IPS DF 4.7 (cell line): ENCODE results near the gene TYW1.
"Not testable (repeated sequence)": the region's sequence is repeated elsewhere in the genome, so short reads cannot be mapped to it uniquely, and the experiment has no call there.

Source experiments
- DNase-seq: peaks from one replicate; pipeline ENCODE4 v3.0.0-alpha.2; 2013; ENCODE audit warnings: low spot score; ENCODE audit errors: extremely low read depth

The TYW1 gene

DNA sequence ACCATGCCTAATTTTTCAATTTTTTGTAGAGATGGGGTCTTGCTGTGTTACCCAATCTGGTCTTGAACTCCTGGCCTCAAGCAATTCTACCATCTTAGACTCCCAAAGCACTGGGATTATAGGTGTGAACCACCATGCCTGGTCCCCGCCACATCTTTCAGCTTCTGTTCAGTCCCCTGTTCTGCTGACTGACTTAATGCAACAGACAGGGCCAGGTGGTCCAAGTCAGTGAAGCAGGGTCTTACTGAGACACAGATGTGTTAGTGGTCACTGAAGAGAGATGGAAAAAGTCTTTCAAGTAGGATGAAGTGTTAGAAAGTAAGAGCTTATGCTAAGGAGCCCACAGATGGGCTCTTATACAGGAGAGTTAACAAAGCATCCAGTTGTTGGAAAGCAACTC lies 246.2 kb downstream of the TYW1 start:
- DNase-seq: not testable (repeated sequence)

DNA sequence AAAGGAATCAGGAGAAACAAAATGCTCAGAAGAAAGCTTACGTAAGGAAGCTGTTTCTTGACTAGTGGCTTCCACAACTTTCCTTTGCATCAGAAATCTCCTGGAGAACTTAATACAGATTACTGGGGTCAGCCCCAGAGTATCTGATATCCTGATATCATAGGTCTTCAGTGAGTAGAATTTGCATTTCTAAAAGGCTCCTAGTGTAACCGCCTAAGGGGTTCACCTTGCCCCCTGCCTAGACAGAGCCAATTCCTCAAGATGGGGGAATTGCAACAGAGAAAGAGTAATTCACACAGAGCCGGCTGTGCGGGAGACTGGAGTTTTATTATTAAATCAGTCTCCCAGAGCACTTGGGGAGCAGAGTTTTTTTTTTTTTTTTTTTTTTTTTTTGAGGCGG lies 251.7 kb downstream of the TYW1 start:
- not testable (repeated sequence) for DNase-seq

GRCh38 chr7:67251986-67252558 lies 255.4 kb downstream of the TYW1 start:
- DNase-seq: no peak

DNA sequence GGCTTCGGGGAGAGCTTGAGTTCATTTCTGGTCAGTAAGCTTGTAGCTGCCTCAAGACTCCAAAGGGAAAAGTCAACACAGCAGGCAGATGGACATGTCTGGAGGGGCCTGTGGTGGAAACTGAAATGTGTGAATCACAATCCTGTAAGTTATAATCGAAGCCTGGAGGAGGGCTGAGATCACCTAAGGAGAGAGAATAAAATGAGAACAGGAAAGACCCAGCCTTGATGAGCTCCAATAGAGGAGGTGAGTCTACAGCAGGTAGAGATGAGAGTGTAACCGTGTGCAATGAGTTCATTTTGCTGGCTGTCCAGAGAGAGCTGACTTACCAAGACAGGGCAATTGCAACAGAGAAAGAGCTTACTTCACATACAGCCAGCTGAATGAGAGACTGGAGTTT lies 258.4 kb downstream of the TYW1 start:
- DNase-seq: not testable (repeated sequence)

GRCh38 chr7:67257779-67258178 lies 261.1 kb downstream of the TYW1 start:
- not testable (repeated sequence) for DNase-seq

GRCh38 chr7:67259363-67259762 lies 262.7 kb downstream of the TYW1 start:
- not testable (repeated sequence) for DNase-seq

GRCh38 chr7:67260166-67260586 lies 263.5 kb downstream of the TYW1 start:
- DNase-seq: not testable (repeated sequence)

- not testable (repeated sequence) for DNase-seq
Observed at GRCh38 chr7:67264000-67264399, 267.4 kb downstream of the TYW1 start.

GRCh38 chr7:67266070-67266469 lies 269.4 kb downstream of the TYW1 start:
- DNase-seq: not testable (repeated sequence)

DNA sequence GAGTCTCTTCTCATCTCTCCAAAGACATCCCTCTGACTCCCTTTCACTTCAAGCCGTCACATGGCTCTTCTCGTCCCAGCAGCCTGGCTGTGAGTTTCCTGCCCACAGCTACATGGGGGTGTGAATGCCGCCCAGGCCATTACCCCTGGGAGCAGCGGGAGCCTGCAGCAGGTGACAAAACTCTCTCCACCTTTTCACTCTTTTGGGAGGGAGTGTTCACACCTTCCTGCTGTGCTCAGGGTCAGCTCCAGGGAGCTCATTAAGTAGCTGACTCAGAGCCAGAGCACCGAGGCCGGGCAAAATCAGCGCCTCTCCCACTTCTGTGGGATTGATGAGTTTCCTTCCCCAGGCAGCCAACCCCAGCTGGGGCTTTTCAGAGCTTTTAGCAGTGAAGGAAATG lies 271.3 kb downstream of the TYW1 start:
- no peak for DNase-seq

DNA sequence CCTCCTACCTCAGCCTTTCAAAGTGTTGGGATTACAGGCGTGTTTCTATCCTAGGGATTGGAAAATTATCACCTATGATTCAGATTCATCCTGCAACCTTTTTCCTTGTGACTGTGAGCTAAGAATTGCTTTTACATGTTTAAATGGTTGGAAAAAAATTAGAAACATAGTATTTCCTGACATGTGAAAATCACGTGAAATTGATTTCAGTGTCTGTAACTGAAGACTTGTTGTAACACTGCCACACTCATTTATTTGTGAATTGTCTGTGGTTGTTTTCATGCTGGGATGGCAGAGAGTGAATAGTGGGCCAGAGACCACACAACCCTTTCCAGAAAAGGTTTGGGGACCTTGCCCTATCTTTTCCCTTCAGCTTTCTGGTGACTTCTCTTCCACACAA lies 273.3 kb downstream of the TYW1 start:
- not testable (repeated sequence) for DNase-seq
